H9 (cell line): Measurements from ENCODE around the gene CASP10. TPM values are rescaled to one million over a fixed set of nuclear protein-coding genes. Genes with fewer than 3 reads are reported as not detected.

Experiments used
- DNase-seq: peaks from one replicate; pipeline ENCODE4 v3.0.0-alpha.2; 2017
- H2AFZ ChIP-seq: one replicate; pipeline ENCODE4 v1.6.1; 2013; ENCODE audit warnings: mild to moderate bottlenecking, low read length, control low read depth, moderate library complexity
- H2AK5ac ChIP-seq: 2 replicates; pipeline ENCODE4 v1.6.1; 2013; ENCODE audit warnings: low read length, control low read depth, mixed read lengths; ENCODE audit not compliant: insufficient read length
- H2BK120ac ChIP-seq: one replicate; pipeline ENCODE4 v1.6.1; 2013; ENCODE audit warnings: low read depth, mild to moderate bottlenecking, low read length, control low read depth, inconsistent platforms; ENCODE audit not compliant: poor library complexity, severe bottlenecking
- H2BK12ac ChIP-seq: 2 replicates; pipeline ENCODE4 v1.6.1; 2013; ENCODE audit warnings: low read length, control low read depth, mixed read lengths, low read depth; ENCODE audit not compliant: insufficient read length
- H2BK15ac ChIP-seq: 2 replicates; pipeline ENCODE4 v1.6.1; 2013; ENCODE audit warnings: low read depth, low read length, control low read depth
- H2BK20ac ChIP-seq: one replicate; pipeline ENCODE4 v1.6.1; 2013; ENCODE audit warnings: low read depth, mild to moderate bottlenecking, low read length, control low read depth, inconsistent platforms; ENCODE audit not compliant: poor library complexity, severe bottlenecking
- H2BK5ac ChIP-seq: 2 replicates; pipeline ENCODE4 v1.6.1; 2013; ENCODE audit warnings: low read length, control low read depth, mixed read lengths; ENCODE audit not compliant: insufficient read length
- H3K14ac ChIP-seq: 2 replicates; pipeline ENCODE4 v1.6.1; 2013; ENCODE audit warnings: low read length, control low read depth; ENCODE audit not compliant: insufficient read depth
- H3K18ac ChIP-seq: 2 replicates; pipeline ENCODE4 v1.6.1; 2013; ENCODE audit warnings: low read depth, mild to moderate bottlenecking, mixed read lengths, low read length, control low read depth; ENCODE audit not compliant: insufficient read length
- H3K23ac ChIP-seq: 2 replicates; pipeline ENCODE4 v1.6.1; 2013; ENCODE audit warnings: low read length, control low read depth, mixed read lengths, low read depth; ENCODE audit not compliant: insufficient read length
- H3K23me2 ChIP-seq: 2 replicates; pipeline ENCODE4 v1.6.1; 2013; ENCODE audit warnings: low read depth, mild to moderate bottlenecking, mixed read lengths, low read length, control low read depth; ENCODE audit not compliant: insufficient read length, poor library complexity, severe bottlenecking
- H3K27ac ChIP-seq: 2 replicates; pipeline ENCODE4 v1.5.1; 2013; ENCODE audit warnings: low read length, control low read depth, mixed read lengths, low read depth; ENCODE audit not compliant: insufficient read length
- H3K27me3 ChIP-seq: 2 replicates; pipeline ENCODE4 v1.6.1; 2013; ENCODE audit warnings: low read length, control low read depth, inconsistent platforms; ENCODE audit not compliant: insufficient read depth
- H3K4ac ChIP-seq: 2 replicates; pipeline ENCODE4 v1.6.1; 2013; ENCODE audit warnings: low read depth, mild to moderate bottlenecking, control low read depth, inconsistent platforms, low read length, moderate library complexity
- H3K4me1 ChIP-seq: 2 replicates; pipeline ENCODE4 v1.6.1; 2013; ENCODE audit warnings: low read length, control low read depth, inconsistent platforms; ENCODE audit not compliant: insufficient read depth
- H3K4me2 ChIP-seq: 2 replicates; pipeline ENCODE4 v1.6.1; 2013; ENCODE audit warnings: low read length, control low read depth, mixed read lengths; ENCODE audit not compliant: insufficient read length, insufficient read depth
- H3K56ac ChIP-seq: 2 replicates; pipeline ENCODE4 v1.6.1; 2013; ENCODE audit warnings: low read depth, mild to moderate bottlenecking, mixed read lengths, low read length, control low read depth; ENCODE audit not compliant: insufficient read length
- H3K79me1 ChIP-seq: 2 replicates; pipeline ENCODE4 v1.6.1; 2013; ENCODE audit warnings: low read depth, mild to moderate bottlenecking, moderate library complexity, low read length, control low read depth, inconsistent platforms; ENCODE audit not compliant: insufficient read depth, poor library complexity, severe bottlenecking
- H3K79me2 ChIP-seq: 2 replicates; pipeline ENCODE4 v1.6.1; 2013; ENCODE audit warnings: low read length, control low read depth, inconsistent platforms; ENCODE audit not compliant: insufficient read depth
- H3K9ac ChIP-seq: 2 replicates; pipeline ENCODE4 v1.6.1; 2013; ENCODE audit warnings: low read length, control low read depth, mixed read lengths; ENCODE audit not compliant: insufficient read length; ENCODE audit errors: extremely low read depth
- H3K9me3 ChIP-seq: one replicate; pipeline ENCODE4 v1.6.1; 2013; ENCODE audit warnings: low read depth, low read length, inconsistent platforms; ENCODE audit not compliant: control insufficient read depth
- H3T11ph ChIP-seq: one replicate; pipeline ENCODE4 v1.6.1; 2013; ENCODE audit warnings: mild to moderate bottlenecking, low read length, control low read depth, inconsistent platforms
- H4K20me1 ChIP-seq: one replicate; pipeline ENCODE4 v1.6.1; 2013; ENCODE audit not compliant: control insufficient read depth, insufficient read length, insufficient read depth
- H4K5ac ChIP-seq: 2 replicates; pipeline ENCODE4 v1.6.1; 2013; ENCODE audit warnings: low read depth, mild to moderate bottlenecking, mixed read lengths, low read length, control low read depth; ENCODE audit not compliant: insufficient read length
- H4K8ac ChIP-seq: replicated peaks from 2 replicates; pipeline ENCODE4 v1.6.1; 2013; ENCODE audit warnings: low read length, control low read depth, mixed read lengths, low read depth; ENCODE audit not compliant: insufficient read length
- H4K91ac ChIP-seq: 2 replicates; pipeline ENCODE4 v1.6.1; 2013; ENCODE audit warnings: low read depth, mild to moderate bottlenecking, moderate library complexity, mixed read lengths, low read length, control low read depth; ENCODE audit not compliant: insufficient read length
- H3K27ac Mint-ChIP-seq, 3 experiments: 2 replicates in 2 of 3; 3 replicates in 1 of 3; pipeline ENCODE4 v1.8.0; 2020 to 2021; ENCODE audit warnings: mixed read lengths in 3 of 3, mild to moderate bottlenecking in 1 of 3, moderate library complexity in 1 of 3
- H3K27me3 Mint-ChIP-seq: 2 replicates; pipeline ENCODE4 v1.8.0; 2021; ENCODE audit warnings: low read depth, mild to moderate bottlenecking, moderate library complexity, mixed read lengths
- H3K36me3 Mint-ChIP-seq, 3 experiments: 2 replicates in 2 of 3; 3 replicates in 1 of 3; pipeline ENCODE4 v1.8.0; 2020 to 2021; ENCODE audit warnings: low read depth in 3 of 3, mixed read lengths in 3 of 3; ENCODE audit not compliant: insufficient read depth in 1 of 3
- H3K4me1 Mint-ChIP-seq, 2 experiments: 2 replicates each; pipeline ENCODE4 v1.8.0; 2020; ENCODE audit warnings: mixed read lengths in 2 of 2
- H3K4me3 Mint-ChIP-seq, 2 experiments: 2 replicates in 1 of 2; 3 replicates in 1 of 2; pipeline ENCODE4 v1.8.0; 2020 to 2021; ENCODE audit warnings: mild to moderate bottlenecking in 2 of 2, mixed read lengths in 2 of 2, moderate library complexity in 1 of 2
- H3K9me3 Mint-ChIP-seq, 2 experiments: 2 replicates in 1 of 2; 3 replicates in 1 of 2; pipeline ENCODE4 v1.8.0; 2020; ENCODE audit warnings: mild to moderate bottlenecking in 2 of 2, mixed read lengths in 2 of 2, moderate library complexity in 1 of 2
- CTCF ChIP-seq: fragments of 200-600 bp; sonication (generic); conservative IDR thresholded peaks from 3 replicates; pipeline ENCODE4 v1.8.0; 2021; ENCODE audit warnings: antibody characterized with exemption, mild to moderate bottlenecking
- whole genome bisulfite sequencing: extraction: QIAGEN DNeasy Blood & Tissue Kit; methylation state at CpG from one replicate; pipeline ENCODE4 v1.1.7; 2013; ENCODE audit warnings: missing lambda C conversion rate, low lambda C conversion rate, mixed read lengths; ENCODE audit not compliant: insufficient read length; ENCODE audit errors: extremely low coverage; 5-methylcytosine and 5-hydroxymethylcytosine counted together
- total RNA-seq: library from RNA; stranded (reverse); gene quantifications from 2 replicates; pipeline ENCODE4 v1.2.1, GENCODE V29; 2021

The CASP10 gene
- total RNA-seq, 1 experiment from 2014 or later = 2.7 TPM

DNA sequence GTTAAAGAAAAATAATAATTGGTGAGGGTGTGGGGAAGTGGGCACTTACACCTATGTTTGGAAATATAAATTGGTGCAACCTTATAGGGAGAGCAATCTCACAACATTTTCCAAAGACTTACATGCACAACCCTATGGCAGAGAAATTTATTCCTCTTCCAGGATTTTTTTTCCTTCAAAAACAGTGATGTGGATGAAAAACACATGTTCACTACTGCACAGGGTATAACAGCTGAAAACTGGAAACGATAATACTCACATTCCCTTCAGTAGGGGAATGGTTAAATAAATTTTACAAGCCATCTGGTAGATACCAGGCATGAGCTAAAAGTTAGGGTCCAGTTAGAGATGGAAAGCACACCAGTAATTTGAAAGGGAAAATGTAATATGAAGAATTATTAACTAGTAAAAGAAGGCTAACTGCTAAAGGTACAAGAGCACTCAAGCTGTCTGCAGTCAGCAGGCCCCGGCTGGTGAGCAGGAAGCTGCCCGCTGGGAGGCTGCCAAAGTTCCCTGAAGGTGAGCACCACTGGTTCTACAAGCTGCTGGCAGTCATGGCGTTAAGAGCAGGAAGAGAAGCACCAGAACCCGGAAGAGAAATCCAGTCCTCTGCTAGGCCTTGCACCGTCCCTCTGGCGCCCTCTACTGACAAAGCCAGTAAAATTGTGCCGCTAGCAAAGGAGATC lies 49.0 kb downstream of the CASP10 start:
- DNase-seq = peak; percentile 94
- WGBS = no CpG with 5 or more reads among the region's 8 CpGs
- Histone ChIP-seq H4K20me1 (no peaks in the 10 kb centered on the region), H2AFZ (no peak overlapping the region), H3K79me1 (no peaks in the 10 kb centered on the region), H2BK15ac (no peak overlapping the region), H4K5ac (no peak overlapping the region), H3K18ac (no peak overlapping the region), H3K27ac (no peak overlapping the region), H2BK12ac (no peak overlapping the region), H3K23ac (no peak overlapping the region), H3K4me2 (no peak overlapping the region), H3T11ph (no peak overlapping the region), H3K4me1 (no peaks in the 10 kb centered on the region), H2BK20ac (no peak overlapping the region), H4K91ac (no peak overlapping the region), H2AK5ac (no peak overlapping the region), H3K27me3 (no peaks in the 10 kb centered on the region), H2BK5ac (no peak overlapping the region), H3K4ac (no peak overlapping the region), H3K14ac (no peak overlapping the region), H4K8ac (no peak overlapping the region), H2BK120ac (no peak overlapping the region), H3K9me3 (no peaks in the 10 kb centered on the region), H3K56ac (no peak overlapping the region), H3K9ac (no peak overlapping the region), H3K23me2 (no peaks in the 10 kb centered on the region), H3K79me2 (no peaks in the 10 kb centered on the region)
- Mint-ChIP-seq H3K27ac (peak overlapping the region in 1 of 3 experiments; percentile 73; a peak in 1 of 7 replicates), H3K9me3 (no peaks in the 10 kb centered on the region), H3K27me3 (peaks cover 1% of the 10 kb centered on the region), H3K4me1 (peaks cover 14 to 23% of the 10 kb centered on the region in 2 experiments), H3K4me3 (no peak overlapping the region), H3K36me3 (peaks cover 0 to 4% (median 0%) of the 10 kb centered on the region in 3 experiments; a peak in 2 of 7 replicates)
- peak; percentile 91 for TF ChIP-seq CTCF
